NCI-H187 treated with DMSO at 0.1 percent for 48 hours (cell line): ENCODE results near the gene RRAS2.
"Not testable (repeated sequence)": the region's sequence is repeated elsewhere in the genome, so short reads cannot be mapped to it uniquely, and the experiment has no call there.

Experiments
- DNase-seq: peaks from one replicate; lab custom pipeline; 2025; lab: John Stamatoyannopoulos, UW

Gene RRAS2

GRCh38 chr11:14358729-14359439 is at the start of gene RRAS2:
RRAS2 (minus strand) TSS chr11:14359183; CDS start chr11:14358870, 313 bp downstream.
- DNase-seq = no peak

DNA sequence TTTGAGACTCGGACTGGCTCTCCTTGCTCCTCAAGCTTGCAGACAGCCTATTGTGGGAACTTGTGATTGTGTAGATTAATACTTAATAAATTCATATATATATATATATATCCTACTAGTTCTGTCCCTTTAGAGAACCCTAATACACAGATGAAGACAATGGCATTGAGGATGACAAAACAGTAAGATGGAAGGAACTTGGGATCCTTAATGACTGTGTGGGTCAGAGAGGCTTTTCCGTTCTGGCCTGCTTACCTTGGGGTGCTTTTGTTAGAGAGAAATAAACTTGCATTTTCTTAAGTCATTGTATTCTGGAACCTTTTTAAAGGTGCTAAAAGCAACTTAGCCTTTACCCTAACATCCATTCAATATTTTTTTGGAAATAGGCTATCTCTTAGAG is 49.6 kb upstream of the RRAS2 start:
- DNase-seq = no peak

- not testable (repeated sequence) for DNase-seq
These were observed 47.1 kb upstream of the RRAS2 start for GRCh38 chr11:14406116-14406515.

DNA sequence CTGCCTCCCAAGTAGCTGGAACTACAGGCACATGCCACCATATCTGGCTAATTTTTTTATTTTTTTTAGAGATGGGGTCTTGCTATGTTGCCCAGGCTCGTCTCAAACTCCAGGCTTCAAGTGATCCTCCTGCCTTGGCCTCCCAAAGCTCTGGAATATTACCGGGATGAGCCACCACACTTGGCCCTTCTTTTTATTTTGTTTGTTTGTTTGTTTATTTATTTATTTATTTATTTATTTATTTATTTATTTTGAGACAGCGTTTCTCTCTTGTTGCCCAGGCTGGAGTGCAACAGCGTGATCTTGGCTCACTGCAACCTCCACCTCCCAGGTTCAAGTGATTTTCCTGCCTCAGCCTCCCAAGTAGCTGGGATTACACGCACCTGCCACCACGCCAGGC is 44.5 kb upstream of the RRAS2 start:
- not testable (repeated sequence) for DNase-seq

GRCh38 chr11:14399087-14399486 is 40.1 kb upstream of the RRAS2 start:
- no peak for DNase-seq

- no peak for DNase-seq
These were observed 37.3 kb upstream of the RRAS2 start for GRCh38 chr11:14396273-14396672.

- DNase-seq = no peak
These were observed 34.9 kb upstream of the RRAS2 start for GRCh38 chr11:14393889-14394288.

GRCh38 chr11:14393129-14393528 is 34.1 kb upstream of the RRAS2 start:
- no peak for DNase-seq

GRCh38 chr11:14390669-14391068 is 31.7 kb upstream of the RRAS2 start:
- DNase-seq = no peak

DNA sequence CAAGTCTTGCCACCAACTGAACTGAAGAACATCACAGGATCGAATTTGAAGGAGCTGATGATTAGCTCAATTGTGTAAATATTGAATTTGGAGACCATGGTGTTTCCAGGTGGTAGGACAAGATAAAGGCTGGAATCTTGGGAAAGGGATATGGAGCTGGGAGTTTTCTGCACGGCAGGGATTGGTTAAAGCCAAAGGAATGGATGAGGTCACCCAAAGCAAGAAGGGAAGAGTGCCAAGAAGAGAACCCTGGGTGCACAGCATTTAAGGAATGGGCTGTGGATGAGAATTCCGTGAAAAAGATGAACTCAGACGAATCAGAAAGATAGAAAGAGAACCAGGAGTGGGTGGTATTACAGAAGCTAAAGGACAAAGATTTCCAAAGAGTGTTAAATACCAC is 29.4 kb upstream of the RRAS2 start:
- no peak for DNase-seq

DNA sequence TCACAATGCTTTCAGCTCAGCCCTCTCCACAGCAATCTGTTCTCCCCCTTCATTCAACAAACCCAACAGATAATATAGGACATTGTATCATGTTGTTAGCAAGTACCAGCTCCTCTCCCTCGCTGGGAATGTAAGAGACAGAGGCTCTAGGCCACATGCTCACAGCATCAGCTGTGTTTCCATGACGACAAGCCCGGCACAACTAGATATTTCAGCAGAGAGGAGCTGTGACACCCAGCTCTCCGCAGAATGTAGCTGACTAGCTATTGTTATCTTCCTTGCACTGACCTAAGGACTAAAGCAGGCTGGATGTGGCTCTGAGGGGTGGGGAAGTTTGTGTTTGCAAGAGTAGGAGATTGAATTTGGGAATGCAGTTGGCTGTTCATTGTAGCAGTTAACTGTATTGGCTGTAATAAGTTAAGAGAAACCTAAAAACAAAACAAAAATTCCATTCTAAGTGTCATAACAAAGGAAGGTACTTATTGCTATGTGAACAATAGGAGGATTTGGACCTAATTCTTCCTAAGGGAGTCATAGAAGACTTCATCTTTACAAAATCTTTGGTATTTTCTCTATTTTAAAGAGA is 28.0 kb upstream of the RRAS2 start:
- DNase-seq = no peak

- no peak for DNase-seq
These were observed 27.1 kb upstream of the RRAS2 start for GRCh38 chr11:14386081-14386480.

- no peak for DNase-seq
These were observed 25.4 kb upstream of the RRAS2 start for GRCh38 chr11:14384338-14384737.

DNA sequence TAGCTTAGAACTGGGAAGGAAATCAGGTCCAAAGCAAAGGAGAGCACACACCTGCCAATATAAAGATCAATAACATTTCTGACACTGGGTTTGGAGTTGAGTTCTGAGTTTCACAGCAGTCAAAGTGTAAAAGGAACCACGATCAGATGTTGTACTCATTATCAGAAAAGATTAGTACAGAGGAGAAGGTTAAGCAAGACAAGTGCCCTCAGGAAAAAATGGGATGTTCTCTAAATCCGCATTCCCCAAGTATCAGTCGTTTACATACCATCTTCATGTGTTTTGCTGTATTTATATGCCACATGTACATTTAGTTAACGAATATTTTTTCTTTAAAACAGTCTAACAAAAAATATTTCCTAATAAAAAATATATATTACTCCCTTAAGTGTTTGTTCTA is 23.0 kb upstream of the RRAS2 start:
- DNase-seq = no peak

DNA sequence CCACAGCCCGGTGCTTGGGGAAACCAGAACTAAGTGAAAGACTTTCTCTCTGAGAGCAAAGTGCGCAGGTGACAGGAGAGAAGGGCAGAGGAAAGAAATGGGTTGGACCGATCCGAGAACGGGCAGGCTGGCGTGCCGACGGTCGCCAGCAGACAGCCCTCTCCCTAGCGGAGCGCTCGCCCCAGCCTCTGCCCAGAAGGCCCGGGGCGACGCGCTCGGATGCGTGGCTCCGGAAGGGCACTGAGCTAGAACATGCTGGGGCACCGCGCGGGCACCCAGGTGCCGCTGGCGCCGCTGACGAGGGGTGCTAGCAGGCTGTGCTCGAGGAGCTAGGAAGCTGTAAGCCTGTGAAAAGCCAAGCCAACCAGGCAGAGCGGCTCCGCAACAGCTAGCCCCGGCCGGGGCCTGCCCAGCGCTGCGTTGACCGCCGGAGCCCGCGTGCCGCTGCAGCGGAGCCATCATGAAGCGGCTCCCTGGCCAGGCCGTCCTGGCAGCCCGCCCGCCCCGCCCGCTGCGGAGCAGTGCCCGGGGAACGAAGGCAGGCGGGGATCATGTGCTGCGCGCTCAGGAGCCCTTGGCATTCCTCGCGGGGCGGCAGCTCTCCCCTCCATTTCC is 22.1 kb upstream of the RRAS2 start:
- DNase-seq = no peak

- no peak for DNase-seq
These were observed 21.3 kb upstream of the RRAS2 start for GRCh38 chr11:14380125-14380936.

DNA sequence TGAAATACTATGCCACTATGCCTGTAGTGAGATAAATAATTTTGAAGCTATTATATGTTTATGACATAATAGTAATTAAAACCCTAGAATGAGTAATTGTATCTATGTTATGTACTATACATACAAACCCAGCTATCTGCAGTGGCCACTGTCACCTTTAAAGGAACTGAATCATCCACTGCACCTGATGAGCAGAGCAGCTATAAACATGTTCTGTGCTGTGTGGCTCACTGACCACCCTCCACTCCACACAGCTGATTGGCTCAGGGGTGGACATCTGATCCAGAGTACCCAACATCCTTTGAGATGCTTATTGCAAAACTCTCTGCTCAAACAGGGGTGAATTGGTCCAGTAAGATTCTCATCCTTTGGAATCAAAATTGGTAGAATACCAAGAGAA is 19.2 kb upstream of the RRAS2 start:
- no peak for DNase-seq

DNA sequence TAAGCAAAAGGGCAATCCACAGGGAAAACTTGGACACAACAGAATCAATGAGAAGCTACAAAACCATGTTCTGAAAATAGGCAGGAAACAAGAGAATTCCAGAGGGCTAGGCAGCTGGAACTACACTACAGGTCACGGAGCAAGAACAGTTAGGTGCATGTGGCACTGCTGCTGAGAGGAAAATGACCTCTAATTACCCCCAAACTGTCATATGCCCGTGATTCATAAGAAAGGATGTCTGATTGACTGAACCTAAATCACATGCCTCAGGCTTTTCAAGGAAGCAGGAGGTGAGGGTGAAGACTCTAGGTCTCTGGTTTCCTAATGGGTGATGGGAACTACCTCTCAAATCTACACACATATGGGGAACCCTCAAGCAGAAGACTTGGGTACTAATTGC is 17.9 kb upstream of the RRAS2 start:
- no peak for DNase-seq

- no peak for DNase-seq
These were observed 16.2 kb upstream of the RRAS2 start for GRCh38 chr11:14374922-14375830.

GRCh38 chr11:14373941-14374646 is 15.1 kb upstream of the RRAS2 start:
- no peak for DNase-seq

- no peak for DNase-seq
These were observed 13.0 kb upstream of the RRAS2 start for GRCh38 chr11:14372011-14372410.
